IMR-90 (cell line): ENCODE data around the gene KCTD10. TPM values are rescaled to one million over a fixed set of nuclear protein-coding genes. Genes with fewer than 3 reads are reported as not detected.

Source experiments
- ATAC-seq: fragments of 200-7000 bp; cut with Tn5 transposase; 2 replicates; pipeline ENCODE4 v1.9.1; 2020; ENCODE audit warnings: low read depth, mild to moderate bottlenecking, moderate library complexity
- BruUV-seq: library from RNA; stranded (reverse); fragments of 400-500 nt; replicated peaks from 2 replicates; lab custom pipeline; 2021; lab: Mats Ljungman, UMichigan
- CTCF ChIA-PET: fragments of 300-600 bp; formaldehyde crosslinking; extraction: SDS; loops from one replicate; lab custom pipeline; 2021; ENCODE audit warnings: antibody characterized with exemption; lab: Yijun Ruan, JAX
- POLR2A ChIA-PET: fragments of 300-600 bp; sonication (Branson Sonifier 250); formaldehyde crosslinking; loops from one replicate; lab custom pipeline; 2022; ENCODE audit warnings: antibody characterized with exemption; ENCODE audit not compliant: unreplicated experiment; lab: Charles Lee
- DNase-seq: peaks from one replicate; pipeline ENCODE4 v3.0.0; 2013
- H2AFZ ChIP-seq: replicated peaks from 2 replicates; pipeline ENCODE3; 2013; ENCODE audit warnings: low read length, mild to moderate bottlenecking; ENCODE audit not compliant: poor library complexity
- H2AK5ac ChIP-seq: 2 replicates; pipeline ENCODE4 v1.6.1; 2013; ENCODE audit warnings: low read depth, low read length, inconsistent platforms
- H2AK9ac ChIP-seq: replicated peaks from 2 replicates; pipeline ENCODE3; 2013; ENCODE audit warnings: mild to moderate bottlenecking, low read depth, low read length, moderate library complexity; ENCODE audit not compliant: poor library complexity
- H2BK120ac ChIP-seq: 2 replicates; pipeline ENCODE4 v1.6.1; 2013; ENCODE audit warnings: low read depth, low read length, inconsistent platforms
- H2BK15ac ChIP-seq: 3 replicates; pipeline ENCODE4 v1.6.1; 2013; ENCODE audit warnings: low read depth, low read length, inconsistent platforms
- H2BK20ac ChIP-seq: 2 replicates; pipeline ENCODE4 v1.6.1; 2013; ENCODE audit warnings: low read depth, mild to moderate bottlenecking, inconsistent platforms, low read length, moderate library complexity
- H2BK5ac ChIP-seq: 2 replicates; pipeline ENCODE4 v1.6.1; 2013; ENCODE audit warnings: mild to moderate bottlenecking, low read depth, low read length, inconsistent platforms; ENCODE audit not compliant: poor library complexity, severe bottlenecking
- H3K14ac ChIP-seq: replicated peaks from 2 replicates; pipeline ENCODE4 v1.6.1; 2013; ENCODE audit warnings: low read depth, low read length, inconsistent platforms
- H3K18ac ChIP-seq: 2 replicates; pipeline ENCODE4 v1.6.1; 2013; ENCODE audit warnings: low read depth, low read length, control low read depth
- H3K23ac ChIP-seq: 2 replicates; pipeline ENCODE4 v1.6.1; 2013; ENCODE audit warnings: low read depth, low read length, inconsistent platforms
- H3K27ac ChIP-seq: 2 replicates; pipeline ENCODE4 v1.5.1; 2013; ENCODE audit warnings: mild to moderate bottlenecking, control low read depth, low read length; ENCODE audit not compliant: insufficient read depth
- H3K27me3 ChIP-seq: 2 replicates; pipeline ENCODE4 v1.6.1; 2013; ENCODE audit warnings: low read length; ENCODE audit not compliant: control insufficient read depth, insufficient read depth
- H3K36me3 ChIP-seq: 2 replicates; pipeline ENCODE4 v1.6.1; 2013; ENCODE audit warnings: low read length, mixed read lengths; ENCODE audit not compliant: control insufficient read depth, insufficient read depth
- H3K4ac ChIP-seq: 2 replicates; pipeline ENCODE4 v1.6.1; 2013; ENCODE audit warnings: low read depth, low read length, inconsistent platforms
- H3K4me1 ChIP-seq: 2 replicates; pipeline ENCODE4 v1.6.1; 2013; ENCODE audit warnings: low read length, mixed read lengths; ENCODE audit not compliant: control insufficient read depth, insufficient read depth
- H3K4me2 ChIP-seq: 2 replicates; pipeline ENCODE4 v1.6.1; 2013; ENCODE audit warnings: low read depth, mild to moderate bottlenecking, control low read depth, low read length, moderate library complexity
- H3K4me3 ChIP-seq: 2 replicates; pipeline ENCODE4 v1.5.1; 2013; ENCODE audit warnings: low read depth, mild to moderate bottlenecking, control low read depth, low read length, moderate library complexity; ENCODE audit not compliant: insufficient read depth
- H3K56ac ChIP-seq: 2 replicates; pipeline ENCODE4 v1.6.1; 2013; ENCODE audit warnings: low read length, inconsistent platforms; ENCODE audit not compliant: insufficient read depth; ENCODE audit errors: extremely low read depth
- H3K79me1 ChIP-seq, 2 experiments: 2 replicates each; pipeline ENCODE4 v1.6.1; 2013; ENCODE audit warnings: low read length in 2 of 2, inconsistent platforms in 1 of 2, low read depth in 1 of 2
- H3K9ac ChIP-seq: 2 replicates; pipeline ENCODE4 v1.6.1; 2013; ENCODE audit warnings: low read depth, low read length, control low read depth
- H3K9me1 ChIP-seq: 2 replicates; pipeline ENCODE4 v1.6.1; 2013; ENCODE audit warnings: low read length, inconsistent platforms; ENCODE audit not compliant: insufficient read depth
- H3K9me3 ChIP-seq: 2 replicates; pipeline ENCODE4 v1.6.1; 2013; ENCODE audit warnings: low read length; ENCODE audit not compliant: control insufficient read depth, insufficient read depth
- H4K20me1 ChIP-seq: 2 replicates; pipeline ENCODE4 v1.6.1; 2013; ENCODE audit warnings: low read length, inconsistent platforms; ENCODE audit not compliant: insufficient read depth
- H4K5ac ChIP-seq: 2 replicates; pipeline ENCODE4 v1.6.1; 2013; ENCODE audit warnings: mild to moderate bottlenecking, low read depth, low read length, control low read depth
- H4K8ac ChIP-seq, 2 experiments: 2 replicates each; pipeline ENCODE4 v1.6.1; 2013; ENCODE audit warnings: low read depth in 2 of 2, low read length in 2 of 2, control low read depth in 1 of 2, inconsistent platforms in 1 of 2
- H4K91ac ChIP-seq: 2 replicates; pipeline ENCODE4 v1.6.1; 2013; ENCODE audit warnings: low read depth, low read length, inconsistent platforms; ENCODE audit not compliant: insufficient read depth
- MAFK ChIP-seq: IDR thresholded peaks from 2 replicates; pipeline ENCODE4 v1.6.1; 2012; ENCODE audit warnings: low read depth, low read length, improper control_type of control experiment
- RFX5 ChIP-seq: IDR thresholded peaks from 2 replicates; pipeline ENCODE4 v1.8.0; 2012; ENCODE audit warnings: low read depth, mild to moderate bottlenecking, low read length, moderate library complexity
- SMC3 ChIP-seq: fragments of 150-350 bp; IDR thresholded peaks from 2 replicates; pipeline ENCODE4 v1.6.1; 2016; ENCODE audit warnings: low read depth, mild to moderate bottlenecking, antibody characterized with exemption, low read length, moderate library complexity
- WGBS, 2 experiments: methylation state at CpG; one replicate each; pipeline versions ENCODE4 v1.1.5 to v1.1.7; 2013; ENCODE audit warnings: missing lambda C conversion rate in 2 of 2; ENCODE audit not compliant: insufficient read length in 1 of 2; ENCODE audit errors: extremely low coverage in 2 of 2; 5-methylcytosine and 5-hydroxymethylcytosine counted together
- dilution Hi-C: fragments of 300-500 bp; cut with HindIII; formaldehyde crosslinking; loops from one replicate; pipeline ENCODE4 v1.14.3; 2018; ENCODE audit warnings: low sequenced_read_pairs; ENCODE audit not compliant: unreplicated experiment
- in situ Hi-C: fragments of 300-500 bp; cut with MboI; formaldehyde crosslinking; loops from 3 replicates; pipeline ENCODE4 v1.14.3; 2019; ENCODE audit warnings: low sequenced_read_pairs, inconsistent platforms, mixed read lengths
- intact Hi-C: fragments of 100-400 bp; cut with micrococcal nuclease; formaldehyde crosslinking; loops from 2 replicates; pipeline ENCODE4 v1.10.0; 2022
- polyA plus RNA-seq, 3 experiments: library from polyadenylated mRNA; depleted of rRNA; stranded (reverse); fragments of >200 nt; gene quantifications; 2 replicates each; pipeline ENCODE4 v1.2.3, GENCODE V29; 2012; ENCODE audit warnings: low replicate concordance in 1 of 3
- total RNA-seq: library from RNA; depleted of rRNA; stranded (reverse); fragments of >200 nt; gene quantifications from 2 replicates; pipeline ENCODE4 v1.2.3, GENCODE V29; 2012

Gene KCTD10
- total and polyA plus RNA-seq, 2 of the 4 experiments (the other 2 are of a cell fraction): 72.1 to 88.4 TPM

GRCh38 chr12:109523071-109523470 is 46.0 kb upstream of the KCTD10 start:
- no peaks in the 10 kb centered on the region for H3K9me3 ChIP-seq
- POLR2A ChIA-PET: no interaction called here
- H2BK15ac ChIP-seq: no peak overlapping the region
- no peak overlapping the region for H3K9ac ChIP-seq
- TF ChIP-seq RFX5 (no peak), SMC3 (no peak), MAFK (no peak)
- H2AK5ac ChIP-seq: no peak overlapping the region
- H2BK120ac ChIP-seq: no peak overlapping the region
- H3K14ac ChIP-seq: no peak overlapping the region
- no peak overlapping the region for H3K23ac ChIP-seq
- no peaks in the 10 kb centered on the region for H3K79me1 ChIP-seq
- no peak overlapping the region for H4K8ac ChIP-seq
- DNase-seq: no peak
- no peaks in the 10 kb centered on the region for H4K20me1 ChIP-seq
- peaks cover 3% of the 10 kb centered on the region for H3K9me1 ChIP-seq
- H4K91ac ChIP-seq: no peak overlapping the region
- no peak overlapping the region for H3K27ac ChIP-seq
- H2AK9ac ChIP-seq: no peak overlapping the region
- ATAC-seq: no peak
- intact Hi-C loops (no loop called here), dilution Hi-C loops (no loop called here), in situ Hi-C loops (no loop called here)
- H3K56ac ChIP-seq: no peak overlapping the region
- no peak overlapping the region for H2BK20ac ChIP-seq
- H4K5ac ChIP-seq: no peak overlapping the region
- H3K18ac ChIP-seq: no peak overlapping the region
- H3K4me1 ChIP-seq: peaks cover 7% of the 10 kb centered on the region
- no peak overlapping the region for H2AFZ ChIP-seq
- no peak overlapping the region for H3K4me2 ChIP-seq
- CTCF ChIA-PET: no interaction called here
- no peak overlapping the region for H3K4me3 ChIP-seq
- no TSS peak for BruUV-seq
- H3K4ac ChIP-seq: no peak overlapping the region
- H3K27me3 ChIP-seq: no peaks in the 10 kb centered on the region
- H3K36me3 ChIP-seq: peaks cover 66% of the 10 kb centered on the region
- no peak overlapping the region for H2BK5ac ChIP-seq
- no CpG with 5 or more reads among the region's 10 CpGs for WGBS, 2 experiments
